ENCODE measurements around the gene SYT1. TPM values are rescaled to one million over a fixed set of nuclear protein-coding genes. Genes with fewer than 3 reads are reported as not detected.

Gene SYT1
- total RNA-seq, 1 donor from 2014 or later: 0.30 TPM

- no peak overlapping the region for H3K4me3 ChIP-seq
- no peaks in the 10 kb centered on the region for H3K27me3 ChIP-seq (ENCODE audit: low read depth)
- H3K27ac ChIP-seq (replicated peaks): no peak overlapping the region
- intact Hi-C loops (cut with micrococcal nuclease): no loop called here
- H3K9me3 ChIP-seq (replicated peaks): no peaks in the 10 kb centered on the region
- TF ChIP-seq CTCF (IDR thresholded peaks at IDR 0.05; ENCODE audit: borderline replicate concordance): no peak
- no peaks in the 10 kb centered on the region for H3K4me1 ChIP-seq
- no peaks in the 10 kb centered on the region for H3K36me3 ChIP-seq
- DNase-seq: no peak
Measured at GRCh38 chr12:78959556-78959955, 95.0 kb downstream of the SYT1 start.

- no peaks in the 10 kb centered on the region for H3K9me3 ChIP-seq (replicated peaks)
- no peak for DNase-seq
- H3K4me3 ChIP-seq: no peak overlapping the region
- intact Hi-C loops (cut with micrococcal nuclease): no loop called here
- no peak overlapping the region for H3K27ac ChIP-seq (replicated peaks)
- H3K4me1 ChIP-seq: no peaks in the 10 kb centered on the region
- no peak for TF ChIP-seq CTCF (IDR thresholded peaks at IDR 0.05; ENCODE audit: borderline replicate concordance)
- no peaks in the 10 kb centered on the region for H3K36me3 ChIP-seq
- no peaks in the 10 kb centered on the region for H3K27me3 ChIP-seq (ENCODE audit: low read depth)
Measured at GRCh38 chr12:78961171-78961570, 96.6 kb downstream of the SYT1 start.

- no peaks in the 10 kb centered on the region for H3K36me3 ChIP-seq
- DNase-seq: no peak
- no peak for TF ChIP-seq CTCF (IDR thresholded peaks at IDR 0.05; ENCODE audit: borderline replicate concordance)
- no peak overlapping the region for H3K27ac ChIP-seq (replicated peaks)
- no peak overlapping the region for H3K4me3 ChIP-seq
- H3K27me3 ChIP-seq (ENCODE audit: low read depth): no peaks in the 10 kb centered on the region
- intact Hi-C loops (cut with micrococcal nuclease): no loop called here
- H3K4me1 ChIP-seq: no peaks in the 10 kb centered on the region
- no peaks in the 10 kb centered on the region for H3K9me3 ChIP-seq (replicated peaks)
Measured at GRCh38 chr12:78963439-78964227, 99.1 kb downstream of the SYT1 start.

GRCh38 chr12:78964521-78964920 lies 99.9 kb downstream of the SYT1 start:
- H3K9me3 ChIP-seq (replicated peaks): no peaks in the 10 kb centered on the region
- no peak overlapping the region for H3K4me3 ChIP-seq
- no peaks in the 10 kb centered on the region for H3K4me1 ChIP-seq
- H3K36me3 ChIP-seq: no peaks in the 10 kb centered on the region
- no peak for TF ChIP-seq CTCF (IDR thresholded peaks at IDR 0.05; ENCODE audit: borderline replicate concordance)
- intact Hi-C loops (cut with micrococcal nuclease): no loop called here
- no peak overlapping the region for H3K27ac ChIP-seq (replicated peaks)
- no peaks in the 10 kb centered on the region for H3K27me3 ChIP-seq (ENCODE audit: low read depth)
- DNase-seq: no peak

GRCh38 chr12:78966062-78966461 lies 101.5 kb downstream of the SYT1 start:
- Histone ChIP-seq H3K4me3 (no peak overlapping the region), H3K4me1 (no peaks in the 10 kb centered on the region), H3K9me3 (replicated peaks) (no peaks in the 10 kb centered on the region), H3K36me3 (no peaks in the 10 kb centered on the region), H3K27me3 (ENCODE audit: low read depth) (no peaks in the 10 kb centered on the region), H3K27ac (replicated peaks) (no peak overlapping the region)
- intact Hi-C loops (cut with micrococcal nuclease): no loop called here
- no peak for TF ChIP-seq CTCF (IDR thresholded peaks at IDR 0.05; ENCODE audit: borderline replicate concordance)
- no peak for DNase-seq

Measured in left ventricle myocardium inferior (tissue), 1 donor.